B cell (primary cell): ENCODE results near the gene SCFD2.
"Not testable (repeated sequence)": the region's sequence is repeated elsewhere in the genome, so short reads cannot be mapped to it uniquely, and the experiment has no call there.

Experiments used
- CTCF ChIP-seq: fragments of 200-600 bp; IDR thresholded peaks from one replicate; pipeline ENCODE4 v1.8.0; 2022; ENCODE audit warnings: antibody characterized with exemption, mild to moderate bottlenecking
- EZH2 ChIP-seq: IDR thresholded peaks from 2 replicates; pipeline ENCODE4 v1.6.1; 2012; ENCODE audit warnings: borderline replicate concordance, low read depth, mild to moderate bottlenecking, moderate library complexity, low read length; ENCODE audit not compliant: insufficient read depth, poor library complexity, severe bottlenecking

- not testable (repeated sequence) for TF ChIP-seq CTCF, EZH2
Measured at GRCh38 chr4:53236624-53237023, 129.2 kb downstream of the SCFD2 start.
